Tibial nerve (tissue), 3 donors: ENCODE results near the gene TENM3.

Source experiments
- POLR2A ChIP-seq, 2 donors: fragments of 450-650 bp; IDR thresholded peaks; one replicate each; pipeline ENCODE4 v1.6.1; 2017; ENCODE audit warnings: antibody characterized with exemption in 2 of 2, mild to moderate bottlenecking in 2 of 2, moderate library complexity in 2 of 2
- TF ChIP-seq, protein P1 (sequence below), 5 experiments: fragments of 200-600 bp in 3 of 5; fragments of 450-650 bp in 2 of 5; sonication (generic) in 3 of 5; IDR thresholded peaks; one replicate each; pipeline ENCODE4 v1.5.1; 2016 to 2019; ENCODE audit warnings: antibody characterized with exemption in 5 of 5, mild to moderate bottlenecking in 3 of 5, moderate library complexity in 2 of 5

DNA sequence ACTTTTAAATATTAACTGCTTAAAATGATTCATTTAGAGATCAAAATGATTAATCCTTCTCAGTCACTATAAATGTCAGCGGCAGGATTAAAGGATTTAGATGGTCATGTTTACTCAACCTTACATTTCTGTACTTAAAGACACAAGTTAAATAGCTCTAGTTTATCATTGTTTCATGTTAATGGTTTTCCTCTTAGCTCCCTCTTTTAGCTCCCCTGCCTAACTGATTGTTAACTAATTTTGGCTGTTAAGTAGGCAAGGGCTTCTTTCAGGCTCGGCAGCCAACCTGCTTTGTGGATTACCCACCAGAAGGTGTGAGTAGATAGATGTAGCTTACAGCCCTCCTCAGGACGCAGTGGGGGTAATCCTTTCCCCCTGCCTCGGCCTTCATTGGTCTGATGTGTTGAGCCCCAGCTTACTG lies 96.0 kb downstream of the TENM3 start:
- no peak for TF ChIP-seq POLR2A (IDR thresholded peaks at IDR 0.05)
- TF ChIP-seq, protein P1, sequence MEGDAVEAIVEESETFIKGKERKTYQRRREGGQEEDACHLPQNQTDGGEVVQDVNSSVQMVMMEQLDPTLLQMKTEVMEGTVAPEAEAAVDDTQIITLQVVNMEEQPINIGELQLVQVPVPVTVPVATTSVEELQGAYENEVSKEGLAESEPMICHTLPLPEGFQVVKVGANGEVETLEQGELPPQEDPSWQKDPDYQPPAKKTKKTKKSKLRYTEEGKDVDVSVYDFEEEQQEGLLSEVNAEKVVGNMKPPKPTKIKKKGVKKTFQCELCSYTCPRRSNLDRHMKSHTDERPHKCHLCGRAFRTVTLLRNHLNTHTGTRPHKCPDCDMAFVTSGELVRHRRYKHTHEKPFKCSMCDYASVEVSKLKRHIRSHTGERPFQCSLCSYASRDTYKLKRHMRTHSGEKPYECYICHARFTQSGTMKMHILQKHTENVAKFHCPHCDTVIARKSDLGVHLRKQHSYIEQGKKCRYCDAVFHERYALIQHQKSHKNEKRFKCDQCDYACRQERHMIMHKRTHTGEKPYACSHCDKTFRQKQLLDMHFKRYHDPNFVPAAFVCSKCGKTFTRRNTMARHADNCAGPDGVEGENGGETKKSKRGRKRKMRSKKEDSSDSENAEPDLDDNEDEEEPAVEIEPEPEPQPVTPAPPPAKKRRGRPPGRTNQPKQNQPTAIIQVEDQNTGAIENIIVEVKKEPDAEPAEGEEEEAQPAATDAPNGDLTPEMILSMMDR (IDR thresholded peaks at IDR 0.05), result no peak
